CD4-positive, alpha-beta T cell treated with Interferon gamma for 1 hour (primary cell): Measurements from ENCODE around the gene LYL1.

Experiments
- DNase-seq: peaks from one replicate; pipeline ENCODE4 v3.0.0-alpha.2; 2020

The LYL1 gene

DNA sequence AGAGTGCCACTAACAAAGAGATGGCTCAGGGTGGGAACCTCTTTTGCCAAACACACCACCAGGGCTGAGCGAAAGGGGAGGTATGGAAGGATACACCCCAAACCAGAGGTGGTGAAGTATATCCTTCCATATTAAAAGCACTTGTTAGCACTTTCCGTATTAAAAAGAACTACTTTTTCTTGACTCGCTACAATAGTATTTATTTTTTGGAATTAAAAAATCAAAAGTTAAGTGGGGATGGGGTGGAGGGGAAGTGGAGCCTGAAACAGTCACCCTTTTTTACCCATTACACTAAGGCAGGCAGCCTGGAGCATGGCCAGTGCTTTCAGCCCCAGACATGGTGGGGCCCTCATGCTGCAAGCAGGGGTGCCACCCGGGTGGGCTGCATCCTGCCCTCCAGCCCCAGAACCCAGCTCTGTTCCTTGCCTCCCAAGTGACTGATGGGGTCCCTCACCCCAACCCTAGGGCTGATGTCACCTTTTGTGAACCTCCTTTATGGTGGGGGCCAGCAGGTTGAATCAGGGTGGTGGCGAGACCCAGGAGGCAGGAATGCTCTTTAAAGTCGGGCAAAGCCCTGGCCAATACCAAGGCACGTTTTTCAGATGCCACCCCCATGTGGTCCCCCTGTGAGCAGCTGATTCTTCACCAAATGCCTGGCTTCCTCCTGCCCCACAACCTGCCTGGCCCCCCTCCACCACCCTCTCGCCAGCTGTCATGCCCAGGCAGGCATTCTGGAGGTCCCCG is 31.0 kb downstream of the LYL1 start:
- DNase-seq = no peak

DNA sequence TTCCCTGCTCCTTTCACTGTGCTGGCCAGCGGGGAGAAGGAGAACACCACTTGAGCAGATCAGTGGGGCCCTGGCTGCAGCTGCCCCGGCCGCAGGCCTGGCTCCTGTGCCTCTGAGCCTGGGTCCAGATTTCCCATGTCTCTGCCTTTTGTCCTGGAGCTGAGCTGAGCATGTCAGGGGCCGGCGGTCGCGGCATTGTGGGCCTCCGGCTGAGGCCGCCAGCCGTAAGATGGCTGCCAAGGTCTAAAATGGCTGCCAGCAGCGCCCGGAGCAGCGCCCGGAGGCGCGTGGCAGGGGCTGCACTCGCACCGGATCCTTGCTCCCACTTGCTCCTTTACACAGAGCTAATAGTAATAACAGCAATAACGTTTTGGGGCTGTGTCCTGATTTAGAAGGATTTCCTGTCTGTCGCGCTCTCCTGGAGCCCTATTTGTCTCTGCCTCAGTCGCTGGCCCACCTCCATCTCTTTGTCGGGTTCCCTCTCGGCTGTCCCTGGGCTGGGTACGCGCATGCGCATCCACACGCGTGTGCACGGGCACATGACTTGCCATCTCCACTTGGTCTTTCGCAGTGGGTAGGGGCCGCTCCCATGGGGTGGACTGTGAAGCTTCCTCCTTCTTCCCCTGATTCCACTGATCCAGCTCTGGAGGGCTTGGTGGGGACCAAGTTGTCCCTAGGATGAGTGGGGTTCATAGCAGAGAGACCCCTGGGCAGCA is 32.1 kb downstream of the LYL1 start:
- no peak for DNase-seq

DNA sequence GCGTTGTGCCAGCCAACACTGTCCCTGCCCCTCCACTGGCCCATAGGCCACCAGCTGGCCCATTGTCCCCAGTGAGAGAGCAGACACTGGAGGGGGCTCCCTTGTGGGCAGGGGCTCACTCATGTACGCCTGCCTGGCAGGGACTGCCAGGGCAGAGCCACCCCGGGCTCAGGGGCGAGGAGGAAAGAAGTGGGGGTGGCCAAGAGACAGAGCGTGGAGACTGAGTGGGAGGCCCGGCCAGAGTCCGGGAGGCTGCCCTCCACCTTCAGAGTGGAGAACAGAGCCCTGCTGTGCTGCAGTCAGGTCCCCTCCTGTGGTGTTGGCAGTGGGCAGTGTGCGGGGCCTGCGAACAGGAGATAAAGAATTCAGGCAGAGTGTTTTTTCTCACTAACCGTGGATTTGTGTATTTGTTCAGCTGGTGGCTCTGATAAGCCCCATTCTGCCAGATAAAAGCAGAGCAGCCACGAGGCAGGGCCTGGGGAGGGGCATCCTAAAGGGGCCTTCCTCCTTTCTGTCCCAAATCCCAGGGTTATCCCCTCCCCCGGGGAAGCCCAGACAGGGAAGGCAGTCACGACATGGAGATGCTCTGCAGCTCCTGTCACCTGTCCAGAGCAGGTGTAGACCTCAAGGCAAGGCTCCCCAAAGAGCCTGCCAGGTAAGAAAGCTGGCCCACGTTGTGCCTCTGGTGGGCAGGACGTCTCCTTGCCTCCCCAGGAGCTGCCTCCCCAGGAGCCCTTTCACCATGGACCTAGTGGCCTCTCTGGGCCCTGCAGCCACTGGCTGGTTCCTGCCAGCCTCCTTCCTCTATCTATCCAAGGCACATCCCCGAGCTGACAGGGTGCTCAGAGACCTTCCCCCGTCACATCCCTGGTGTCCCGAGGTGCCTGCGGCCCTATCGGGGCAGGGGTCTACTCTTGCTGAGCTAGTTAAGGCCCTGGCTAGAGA is 33.0 kb downstream of the LYL1 start:
- no peak for DNase-seq

DNA sequence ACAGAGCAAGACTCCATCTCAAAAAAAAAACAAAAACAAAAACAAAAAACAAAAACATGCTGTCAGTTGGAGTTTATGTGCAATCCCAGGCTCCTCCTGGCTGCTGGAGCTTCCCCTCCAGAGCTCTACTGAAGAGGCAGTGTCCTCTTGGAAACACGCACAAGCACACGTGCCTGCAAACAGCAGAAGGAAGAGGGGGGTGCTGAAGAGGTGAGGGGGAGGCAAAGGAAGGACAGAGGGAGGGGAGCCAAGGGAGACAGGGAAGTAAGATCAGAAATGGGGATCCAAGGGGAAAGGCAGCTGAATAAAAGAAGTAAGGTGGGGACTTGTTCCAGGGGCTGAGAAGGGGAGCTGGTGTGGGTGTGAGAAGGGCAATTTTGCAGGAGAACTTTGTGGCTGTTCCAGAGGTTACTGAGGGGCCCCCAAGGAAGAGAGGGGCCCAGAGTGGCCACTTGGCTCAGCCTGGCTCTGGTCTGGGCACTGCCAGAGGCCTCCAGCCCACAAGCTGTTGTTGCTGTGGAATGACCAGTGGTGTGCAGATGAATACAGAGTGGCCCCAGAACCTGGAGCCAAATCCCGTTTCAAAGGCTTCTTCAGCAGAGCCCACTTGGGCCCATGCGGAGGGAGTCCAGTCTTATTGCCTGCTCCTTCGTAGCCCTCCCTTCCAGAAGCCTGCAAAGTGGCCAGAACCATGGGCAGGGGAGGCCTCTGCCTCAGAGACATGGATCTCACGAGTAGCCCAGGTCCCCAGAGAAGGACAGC is 34.4 kb downstream of the LYL1 start:
- DNase-seq = no peak

DNA sequence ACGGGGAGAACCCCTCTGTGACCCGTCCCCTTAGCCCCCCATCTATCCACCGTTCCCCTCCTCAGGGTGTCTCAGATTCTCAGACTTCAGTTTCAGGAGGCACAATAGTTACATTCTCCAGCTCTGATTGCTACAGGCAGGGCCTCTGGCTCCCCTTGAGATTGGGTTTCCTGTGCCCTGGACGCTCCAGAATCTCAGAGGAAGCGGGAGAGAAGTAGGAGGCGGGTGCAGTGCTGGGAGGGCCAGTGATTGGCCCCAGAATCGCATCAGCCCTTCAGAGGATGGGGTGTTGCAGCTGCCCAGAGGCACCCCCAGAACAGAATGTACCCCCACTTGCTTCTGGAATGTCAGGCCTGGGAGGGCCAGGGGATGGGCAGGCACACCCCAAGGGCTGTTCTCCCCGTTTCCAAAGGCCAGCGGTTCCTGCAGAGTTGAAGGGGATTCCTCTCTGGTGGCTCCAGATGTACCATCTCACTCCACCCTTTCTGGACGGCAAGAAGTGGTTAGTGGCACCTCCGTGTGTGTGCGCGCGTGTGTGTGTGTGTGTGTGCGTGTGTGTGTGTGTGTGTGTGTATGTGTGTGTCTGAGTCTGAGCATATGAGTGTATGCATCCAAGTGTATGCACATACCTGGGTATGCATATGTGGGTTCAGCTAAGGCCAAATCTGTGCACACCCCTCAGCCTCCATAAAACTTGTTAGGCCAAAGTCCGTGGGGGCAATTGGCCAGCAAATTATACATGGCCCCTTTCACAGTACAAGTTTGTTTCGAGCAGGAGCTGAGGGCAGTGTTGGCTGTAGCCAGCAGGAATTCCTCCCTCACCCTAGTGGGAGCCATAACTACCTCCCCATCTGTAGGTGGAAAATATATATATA is 35.5 kb downstream of the LYL1 start:
- no peak for DNase-seq

DNA sequence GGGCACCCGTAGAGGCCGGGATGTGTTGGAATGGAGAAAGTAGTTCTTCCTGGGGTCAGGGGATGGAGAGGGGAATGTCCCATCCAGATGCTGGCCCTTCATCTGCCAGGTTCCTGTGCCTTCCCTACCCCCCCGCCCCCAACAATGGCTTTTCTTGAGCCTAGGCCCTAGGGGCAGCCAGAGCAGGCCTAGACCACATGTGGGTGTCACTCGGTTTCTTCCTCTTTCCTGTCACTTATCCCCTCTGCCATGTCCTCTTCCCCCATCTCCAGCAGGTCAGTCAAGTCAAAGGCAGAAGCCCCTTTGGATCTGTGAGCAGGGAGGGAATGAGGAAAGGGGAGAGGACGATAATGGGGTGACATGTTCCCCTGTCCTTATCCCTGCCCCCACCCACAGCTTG is 36.4 kb downstream of the LYL1 start:
- no peak for DNase-seq

DNA sequence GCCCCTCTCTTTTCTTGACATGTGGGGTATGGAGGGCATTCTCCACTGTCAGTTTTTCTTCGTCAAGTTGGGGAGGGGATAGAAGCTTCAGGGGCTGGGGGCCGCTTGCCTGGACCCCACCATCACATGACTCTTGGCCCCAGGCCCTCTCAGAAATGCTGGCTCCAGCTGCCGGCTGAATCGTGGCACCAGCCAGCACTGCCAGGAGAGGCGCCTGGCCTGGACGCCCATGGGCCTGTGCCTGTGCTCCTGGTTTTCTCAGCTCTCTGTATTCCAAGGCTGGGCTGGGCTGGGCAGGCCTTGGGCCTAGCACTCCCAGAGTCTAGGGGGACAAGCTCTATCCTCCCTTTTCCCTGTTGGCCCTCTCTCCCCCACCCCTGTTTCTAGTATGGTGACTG is 38.6 kb downstream of the LYL1 start:
- DNase-seq = no peak

DNA sequence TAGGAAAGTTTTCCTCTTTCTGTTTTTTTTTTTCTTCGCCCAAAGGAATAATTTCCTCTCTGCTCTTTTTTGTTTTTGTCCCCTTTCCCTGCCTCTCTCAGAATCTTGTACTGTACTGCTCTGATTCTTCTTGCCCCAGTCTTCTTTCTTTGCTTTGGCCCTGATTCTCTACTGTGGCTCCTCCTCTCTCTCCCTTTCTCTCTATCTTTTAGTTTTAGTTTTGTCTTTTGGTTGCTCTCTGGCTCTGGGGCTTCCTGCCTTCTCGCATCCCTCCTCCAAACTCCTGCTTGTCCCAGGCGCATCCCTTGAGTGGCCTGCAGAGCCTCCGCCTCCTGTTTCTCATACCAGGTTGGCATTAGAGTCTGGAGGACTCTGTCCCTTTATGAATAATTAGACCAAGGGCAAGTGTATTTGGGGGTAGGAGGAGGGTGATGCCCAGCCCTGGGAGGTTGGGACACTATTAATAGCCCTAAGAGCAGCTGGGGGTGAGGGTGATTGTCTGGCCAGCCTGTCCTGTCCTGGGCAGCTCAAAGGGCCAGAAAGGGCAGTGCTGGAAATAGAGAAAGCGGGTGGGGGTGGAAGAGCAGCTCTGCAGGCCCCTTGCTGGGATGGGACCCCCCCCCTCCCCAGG is 39.1 kb downstream of the LYL1 start:
- DNase-seq = no peak

DNA sequence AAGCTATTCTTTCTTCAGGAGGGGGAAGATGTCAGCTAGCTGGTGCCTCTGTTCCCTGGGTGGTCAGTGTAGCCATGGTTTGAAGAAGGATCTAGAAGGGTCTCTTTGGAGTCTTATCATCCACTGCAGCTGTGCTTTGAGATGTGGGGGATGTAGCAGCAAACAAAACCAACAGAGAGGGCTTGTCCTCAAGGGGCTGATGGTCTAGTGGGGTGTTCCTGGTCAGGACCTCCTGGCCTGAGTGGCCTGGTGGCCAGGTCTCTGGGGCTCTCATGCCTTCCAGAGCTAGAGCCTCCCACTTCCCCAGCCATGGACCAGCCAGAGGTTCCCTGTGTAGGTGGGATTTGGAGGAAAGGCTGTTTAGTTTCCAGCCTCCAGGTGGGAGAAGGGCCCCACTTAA is 40.3 kb downstream of the LYL1 start:
- no peak for DNase-seq

DNA sequence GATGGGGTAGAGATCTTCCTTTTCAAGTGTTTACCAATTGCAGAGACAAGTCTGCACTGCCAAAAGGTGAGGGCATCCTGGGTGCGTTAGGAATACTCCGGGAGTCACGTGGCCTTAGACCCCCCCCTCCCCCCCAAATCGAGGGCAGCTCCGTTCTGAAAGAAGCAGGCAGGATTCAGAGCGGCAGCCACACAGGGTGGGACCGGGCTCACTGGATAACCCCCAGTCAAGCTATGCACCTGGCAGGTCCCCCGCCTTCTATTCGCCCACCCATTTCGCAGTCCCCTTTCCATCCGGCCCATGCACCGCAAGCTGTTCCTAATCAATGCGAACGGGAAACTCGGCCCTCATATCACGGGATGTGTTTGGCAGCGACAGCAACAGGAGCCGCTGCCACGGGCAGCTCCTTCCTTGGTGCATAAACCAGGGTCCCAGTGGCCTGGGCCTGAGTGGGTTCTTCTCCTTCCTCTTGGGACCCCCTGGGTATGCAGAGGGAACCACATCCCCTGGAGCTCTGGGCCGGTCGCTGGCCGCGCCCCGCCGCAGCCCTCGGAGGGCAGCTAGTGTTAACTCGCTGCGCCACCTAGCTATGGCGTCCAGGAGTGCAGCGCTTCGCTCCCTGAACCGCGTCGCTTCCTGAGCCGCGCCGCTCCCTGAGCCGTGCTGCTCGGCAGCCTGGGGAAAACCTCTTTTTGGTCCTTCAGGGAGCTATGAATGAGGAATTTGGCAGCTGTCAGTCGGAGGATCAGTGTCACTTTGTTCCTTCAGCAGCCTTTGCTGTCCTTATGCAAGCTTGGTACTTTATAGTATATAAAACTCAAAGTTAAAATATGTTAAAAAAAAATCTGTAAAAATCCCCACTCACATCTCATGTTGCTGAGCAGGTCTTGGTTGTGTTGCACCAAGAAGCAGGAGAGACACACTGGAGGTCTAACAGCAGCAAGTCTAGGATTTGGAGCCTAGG is 41.4 kb downstream of the LYL1 start:
- peak; percentile 66 for DNase-seq

DNA sequence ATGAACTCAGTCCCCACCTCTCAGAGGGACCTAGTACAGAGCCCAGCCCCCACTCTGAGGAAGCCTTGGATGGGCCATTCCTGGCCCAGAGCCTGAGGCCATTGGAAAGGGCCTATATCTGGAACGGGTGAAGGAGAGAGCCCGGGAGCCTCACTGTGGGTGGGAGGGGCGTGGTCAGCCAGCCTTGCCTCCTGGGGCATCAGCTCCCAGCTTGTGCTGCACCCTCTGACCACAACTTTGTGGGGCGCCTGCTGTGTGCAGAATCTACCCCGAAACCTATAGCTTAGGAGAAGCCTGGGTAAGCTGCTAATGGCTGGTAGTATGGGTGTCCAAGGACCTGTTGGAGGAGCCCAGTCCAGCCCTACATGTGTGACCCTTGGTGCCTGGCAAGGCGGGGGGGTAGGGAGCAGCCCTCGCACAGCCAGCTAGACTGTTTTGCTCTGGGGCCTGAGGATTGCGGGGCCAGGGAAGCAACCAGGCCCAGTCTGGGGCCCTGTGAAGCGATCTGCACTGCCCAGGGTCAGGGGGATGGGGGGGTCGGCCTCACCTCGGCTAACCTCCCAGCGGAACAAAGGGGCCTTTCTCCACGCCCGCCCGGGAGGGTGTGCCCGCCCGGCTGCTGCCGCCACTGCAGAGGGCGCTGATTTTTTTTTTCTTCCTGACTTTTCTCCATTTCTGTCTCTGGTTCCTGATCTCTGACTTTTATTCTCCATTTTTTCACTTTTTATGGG is 42.3 kb downstream of the LYL1 start:
- DNase-seq = no peak

DNA sequence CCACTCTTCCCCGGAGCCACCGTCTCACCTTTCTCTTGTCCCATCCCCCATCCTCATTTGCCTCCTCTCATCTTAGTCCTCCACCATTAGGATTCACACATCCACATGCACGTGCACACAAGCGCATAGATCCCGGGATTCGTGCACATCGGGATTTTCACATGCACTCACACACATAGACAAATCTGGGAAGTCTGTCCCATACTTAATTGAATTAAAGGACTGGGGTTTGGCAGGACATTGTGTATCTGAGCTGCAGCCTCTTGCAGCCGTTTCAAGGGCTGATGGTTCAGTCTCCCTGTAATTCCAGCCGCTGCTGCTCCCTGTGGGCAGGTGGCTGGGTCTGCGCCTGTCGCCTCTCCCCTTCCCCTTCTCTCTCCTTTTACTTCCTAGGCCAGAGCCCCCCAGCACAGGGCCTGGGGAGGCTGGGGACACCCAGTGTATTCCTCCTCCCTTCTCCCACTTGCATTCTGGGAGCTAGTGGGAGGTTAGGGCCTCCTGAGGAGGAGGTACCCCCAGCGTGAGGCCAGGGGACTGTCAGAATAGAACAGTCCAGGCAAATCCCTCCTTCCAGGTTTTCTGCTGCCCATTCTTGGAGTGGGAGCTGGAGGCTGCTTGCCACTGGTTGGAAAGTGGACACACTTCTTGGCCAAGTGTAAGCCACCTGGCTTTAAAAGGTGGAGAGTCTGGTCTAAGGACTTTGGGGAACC is 43.6 kb downstream of the LYL1 start:
- DNase-seq = no peak

DNA sequence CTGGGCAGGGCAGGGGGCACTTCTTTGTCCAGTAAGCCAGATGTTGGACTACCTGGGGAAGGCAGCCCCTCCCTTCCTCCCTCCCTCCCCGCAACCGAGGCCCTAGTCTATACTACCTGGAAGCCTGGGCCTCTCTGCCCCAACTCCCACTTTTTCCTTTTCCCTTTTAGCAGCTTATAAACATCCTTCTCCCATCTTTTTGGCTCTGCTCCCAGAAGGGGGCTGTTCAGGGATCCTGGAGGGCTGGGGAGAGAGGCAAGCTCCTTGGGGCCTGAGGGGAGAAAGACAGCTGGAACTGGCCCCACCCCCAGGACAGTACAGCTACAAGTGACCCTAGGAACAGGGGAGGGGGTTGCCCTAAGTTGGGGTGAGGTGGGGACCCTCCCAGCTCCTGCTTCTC is 44.9 kb downstream of the LYL1 start:
- no peak for DNase-seq

DNA sequence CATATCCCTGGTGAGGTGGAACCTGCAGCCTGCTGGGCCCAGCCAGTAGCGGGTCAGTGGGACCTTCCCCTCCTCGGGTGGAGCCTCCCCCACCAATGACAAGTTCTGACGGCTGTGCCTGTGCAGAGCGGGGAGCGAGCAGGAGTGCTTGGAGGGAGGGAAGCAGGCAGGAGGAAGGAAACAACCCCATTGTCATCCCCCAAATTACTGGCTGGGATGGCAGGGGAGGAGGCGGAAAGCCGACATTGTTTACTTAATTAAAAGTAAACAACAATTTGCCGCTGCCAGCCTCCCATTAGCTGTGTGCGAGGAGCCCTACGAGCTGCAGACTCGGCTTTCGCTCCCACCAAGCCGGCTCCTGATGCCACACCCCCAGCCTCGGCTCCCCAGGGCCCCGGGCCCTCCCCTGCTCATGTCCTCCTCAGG is 45.5 kb downstream of the LYL1 start:
- DNase-seq = no peak

DNA sequence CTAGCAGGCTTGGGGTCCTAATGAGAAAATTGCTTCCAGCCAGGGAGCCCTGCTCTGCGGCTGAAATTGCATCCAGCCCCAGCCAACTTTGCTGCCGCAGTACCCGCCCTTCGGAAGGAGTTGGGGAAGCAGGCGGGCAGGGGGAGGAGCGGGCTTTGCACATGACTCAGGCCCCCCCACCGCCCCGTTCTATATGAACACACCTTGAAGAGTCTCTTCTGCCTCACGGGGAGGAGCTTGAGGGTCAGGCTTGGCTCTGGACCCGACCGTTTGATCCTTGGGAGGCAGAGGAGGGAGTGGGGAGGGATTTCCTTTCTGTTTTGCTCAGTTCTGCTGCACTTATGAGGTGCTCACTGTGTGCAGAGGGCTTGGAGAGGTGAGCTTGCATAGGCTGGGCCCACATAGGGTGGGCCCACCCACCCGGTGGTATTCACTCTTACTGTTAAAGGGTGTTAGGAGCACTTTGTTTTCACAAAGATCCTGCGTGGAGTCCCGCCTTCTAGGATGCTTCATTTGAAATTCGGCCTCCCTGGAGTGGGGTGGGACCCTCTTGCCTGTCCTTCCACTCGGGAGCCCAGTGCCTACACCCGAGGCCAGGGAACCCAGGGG is 46.5 kb downstream of the LYL1 start:
- DNase-seq = no peak

DNA sequence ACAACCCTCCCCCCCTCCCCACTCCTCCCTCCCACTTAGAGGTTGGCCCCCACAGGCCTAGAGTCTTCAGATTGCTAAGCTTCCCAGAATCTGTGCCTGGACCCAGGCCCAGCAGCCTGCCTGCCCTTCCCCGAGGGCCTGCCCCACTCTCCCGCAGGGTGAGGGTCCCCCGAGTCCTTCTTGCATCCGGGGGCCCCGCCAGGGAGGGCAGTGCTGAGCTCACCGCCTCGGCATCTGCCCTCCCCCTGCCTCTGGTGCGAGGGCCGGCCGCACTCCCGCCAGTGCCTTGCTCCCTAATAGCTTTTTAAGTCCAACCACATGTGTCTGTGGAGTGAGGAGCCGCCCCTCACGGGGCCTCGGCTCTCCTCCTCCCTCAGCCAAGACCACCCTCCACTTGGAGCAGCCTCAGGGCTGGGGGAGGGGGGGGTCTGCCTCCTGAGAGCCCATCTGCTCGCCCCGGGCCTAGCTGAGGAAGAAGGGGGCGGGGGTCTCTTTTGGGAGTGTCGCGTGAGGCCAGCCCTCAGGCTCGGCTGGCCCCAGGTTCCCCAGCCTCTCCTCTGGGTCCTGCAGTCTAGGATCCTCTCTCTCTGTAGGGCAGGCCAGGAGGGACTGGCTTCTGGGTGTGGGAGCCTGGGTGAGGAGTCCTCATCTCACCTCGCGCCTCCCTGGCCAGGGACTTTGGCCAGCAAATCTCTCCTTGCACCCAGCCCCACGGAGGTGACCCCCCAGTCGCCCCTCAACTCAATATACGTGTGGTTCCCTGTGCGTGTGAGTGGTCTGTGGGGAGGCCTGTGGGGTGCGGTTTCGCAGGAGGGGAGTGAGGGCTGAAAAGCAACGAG is 47.2 kb downstream of the LYL1 start:
- no peak for DNase-seq

DNA sequence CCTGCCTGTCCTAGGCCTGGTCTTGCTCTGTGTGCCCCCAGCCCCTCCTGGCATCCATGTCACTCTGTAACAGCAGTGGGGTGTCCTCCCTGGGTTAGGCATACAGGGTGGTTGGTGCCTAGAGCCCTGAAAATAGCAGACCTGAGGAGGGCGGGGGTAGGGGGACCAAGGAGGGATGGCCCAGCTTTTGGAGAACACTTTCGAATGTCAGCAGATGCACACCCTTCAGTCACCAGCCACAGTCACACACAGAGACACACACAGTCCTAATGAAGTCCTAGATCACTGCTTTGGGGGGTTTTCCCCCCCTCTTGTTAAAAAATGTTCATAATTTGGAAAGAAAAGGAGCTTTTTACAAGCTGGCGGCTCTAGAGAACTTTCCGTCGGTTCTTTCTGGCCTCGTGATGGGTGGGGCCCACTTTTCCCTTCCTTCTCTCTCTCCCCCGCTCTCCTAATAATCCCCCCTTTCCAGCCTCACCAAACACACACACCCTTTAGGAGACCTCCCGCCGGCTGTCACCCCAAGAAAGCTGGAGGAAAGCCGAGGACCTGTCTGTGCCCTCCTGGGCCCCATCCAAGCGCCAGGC is 47.9 kb downstream of the LYL1 start:
- DNase-seq = no peak
